ENCODE results near the gene SPTB.
"Not testable (repeated sequence)": the region's sequence is repeated elsewhere in the genome, so short reads cannot be mapped to it uniquely, and the experiment has no call there.

The SPTB gene

GRCh38 chr14:64914237-64915028 is 34.7 kb upstream of the SPTB start, which contains the start of gene CHURC1:
TSS of gene CHURC1 (plus strand) at chr14:64914455. CDS start at chr14:64914496, 41 bp downstream.
- no peak for TF ChIP-seq CTCF (IDR thresholded peaks at IDR 0.05; ENCODE audit: control insufficient read depth, insufficient read depth, low read depth, low read length, missing control alignments)
- DNase-seq (ENCODE audit: low read depth), result peak; percentile 91
- peak within 1 kb of the TSS; percentile 76 for H3K4me3 ChIP-seq (ENCODE audit: control insufficient read depth, low read depth, low read length)

- DNase-seq (ENCODE audit: low read depth); H3K4me3 ChIP-seq (ENCODE audit: control insufficient read depth, low read depth, low read length): not testable (repeated sequence)
Observed at GRCh38 chr14:64913477-64913876, 33.8 kb upstream of the SPTB start.

- no peak for TF ChIP-seq CTCF (IDR thresholded peaks at IDR 0.05; ENCODE audit: control insufficient read depth, insufficient read depth, low read depth, low read length, missing control alignments)
- no peak overlapping the region for H3K4me3 ChIP-seq (ENCODE audit: control insufficient read depth, low read depth, low read length)
- no peak for DNase-seq (ENCODE audit: low read depth)
Observed at GRCh38 chr14:64912261-64912660, 32.6 kb upstream of the SPTB start.

- peak; percentile 67 for TF ChIP-seq CTCF (IDR thresholded peaks at IDR 0.05; ENCODE audit: control insufficient read depth, insufficient read depth, low read depth, low read length, missing control alignments)
- no peak overlapping the region for H3K4me3 ChIP-seq (ENCODE audit: control insufficient read depth, low read depth, low read length)
- DNase-seq (ENCODE audit: low read depth), result no peak
Observed at GRCh38 chr14:64910847-64911495, 31.3 kb upstream of the SPTB start.

GRCh38 chr14:64906022-64906421 is 26.3 kb upstream of the SPTB start:
- TF ChIP-seq CTCF (IDR thresholded peaks at IDR 0.05; ENCODE audit: control insufficient read depth, insufficient read depth, low read depth, low read length, missing control alignments), result no peak
- DNase-seq (ENCODE audit: low read depth), result no peak
- H3K4me3 ChIP-seq (ENCODE audit: control insufficient read depth, low read depth, low read length), result no peak overlapping the region

GRCh38 chr14:64899958-64900357 is 20.3 kb upstream of the SPTB start:
- DNase-seq (ENCODE audit: low read depth), result no peak
- no peak for TF ChIP-seq CTCF (IDR thresholded peaks at IDR 0.05; ENCODE audit: control insufficient read depth, insufficient read depth, low read depth, low read length, missing control alignments)
- no peak overlapping the region for H3K4me3 ChIP-seq (ENCODE audit: control insufficient read depth, low read depth, low read length)

GRCh38 chr14:64891839-64892375 is 12.2 kb upstream of the SPTB start:
- TF ChIP-seq CTCF (IDR thresholded peaks at IDR 0.05; ENCODE audit: control insufficient read depth, insufficient read depth, low read depth, low read length, missing control alignments), result peak; percentile 49
- no peak overlapping the region for H3K4me3 ChIP-seq (ENCODE audit: control insufficient read depth, low read depth, low read length)
- DNase-seq (ENCODE audit: low read depth), result peak; percentile 42
